ENCODE results near the gene TRIO.

GRCh38 chr5:14147210-14147609 lies 4.1 kb downstream of the TRIO start:
- no peak for TF ChIP-seq CTCF (IDR thresholded peaks at IDR 0.05)
- no peak for TF ChIP-seq CREB1 (CRISPR knock-in tag; IDR thresholded peaks at IDR 0.05)
- TF ChIP-seq TCF7 (CRISPR knock-in tag; IDR thresholded peaks at IDR 0.05; ENCODE audit: low read depth), result no peak
